HG03103 (cell line): ENCODE data around the gene EPC2.
"Not testable (repeated sequence)": the region's sequence is repeated elsewhere in the genome, so short reads cannot be mapped to it uniquely, and the experiment has no call there.

Experiments
- ATAC-seq: cut with Tn5 transposase; IDR thresholded peaks from one replicate; pipeline ENCODE4 v1.9.1; 2021; ENCODE audit warnings: low read depth; ENCODE audit not compliant: unreplicated experiment

Gene EPC2

DNA sequence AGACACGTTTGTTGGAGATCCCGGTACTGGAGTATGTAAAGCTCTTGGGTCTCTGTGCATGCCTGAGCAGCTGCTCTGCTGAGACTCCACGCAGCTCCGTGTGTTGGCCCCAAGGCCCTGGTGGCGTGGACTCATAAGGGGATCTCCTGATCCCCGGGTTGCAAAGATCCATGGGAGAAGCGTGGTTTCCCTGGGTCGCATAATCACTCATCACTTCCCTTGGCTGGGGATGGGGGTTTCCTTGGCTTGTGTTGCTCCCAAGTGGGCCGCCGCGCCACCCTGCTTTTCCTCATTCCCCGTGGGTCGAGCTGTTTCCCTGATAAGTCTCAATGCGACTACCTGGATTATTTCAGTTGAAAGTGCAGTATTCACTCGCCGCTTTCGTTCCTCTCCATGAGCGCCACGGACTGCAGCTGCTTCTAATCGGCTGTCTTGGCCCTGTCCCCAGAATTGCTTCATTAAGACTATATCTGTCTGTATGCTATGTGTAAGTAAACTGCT, 76.0 kb downstream of the EPC2 start:
- ATAC-seq = no peak

DNA sequence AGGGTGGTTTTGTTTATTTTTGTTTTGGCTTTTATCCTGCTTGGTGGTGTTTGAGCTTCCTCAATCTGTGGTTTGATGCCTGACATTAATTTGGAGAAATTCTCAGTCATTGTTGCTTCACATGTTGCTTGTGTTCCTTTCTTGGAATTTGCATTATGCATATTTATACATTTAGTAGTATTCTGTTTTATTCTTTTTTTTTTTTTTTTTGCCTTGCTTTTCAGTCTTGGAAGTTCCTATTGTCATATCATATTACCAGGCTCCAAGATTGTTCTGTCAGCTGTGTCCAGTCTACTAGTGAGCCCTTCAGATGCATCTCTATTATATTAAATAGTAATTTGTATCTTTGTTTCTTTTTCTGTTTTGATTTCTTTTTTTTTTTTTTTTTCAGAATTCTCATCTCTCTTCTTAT, 77.0 kb downstream of the EPC2 start:
- ATAC-seq = no peak

GRCh38 chr2:148721991-148722777, 77.6 kb downstream of the EPC2 start:
- ATAC-seq = no peak

- peak; percentile 12 for ATAC-seq
Observed at GRCh38 chr2:148725564-148725963, 81.0 kb downstream of the EPC2 start.

DNA sequence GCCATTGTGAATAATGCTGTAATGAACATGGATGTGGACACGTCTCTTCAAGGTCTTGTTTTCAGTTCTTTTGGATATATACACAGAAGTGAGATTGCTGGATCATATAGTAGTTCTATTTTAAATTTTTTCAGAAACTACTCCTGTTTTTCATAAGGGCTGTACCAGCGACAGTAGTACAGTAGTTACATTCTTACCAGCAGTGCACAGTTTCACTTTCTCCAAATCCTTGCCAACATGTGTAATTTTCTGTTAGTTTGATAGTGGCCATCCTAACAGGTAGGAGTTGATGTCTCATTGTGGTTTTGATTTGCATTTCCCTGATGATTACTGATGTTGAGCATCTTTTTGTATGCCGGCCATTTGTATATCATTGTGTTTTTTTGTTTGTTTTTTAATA, 81.7 kb downstream of the EPC2 start:
- peak; percentile 38 for ATAC-seq

DNA sequence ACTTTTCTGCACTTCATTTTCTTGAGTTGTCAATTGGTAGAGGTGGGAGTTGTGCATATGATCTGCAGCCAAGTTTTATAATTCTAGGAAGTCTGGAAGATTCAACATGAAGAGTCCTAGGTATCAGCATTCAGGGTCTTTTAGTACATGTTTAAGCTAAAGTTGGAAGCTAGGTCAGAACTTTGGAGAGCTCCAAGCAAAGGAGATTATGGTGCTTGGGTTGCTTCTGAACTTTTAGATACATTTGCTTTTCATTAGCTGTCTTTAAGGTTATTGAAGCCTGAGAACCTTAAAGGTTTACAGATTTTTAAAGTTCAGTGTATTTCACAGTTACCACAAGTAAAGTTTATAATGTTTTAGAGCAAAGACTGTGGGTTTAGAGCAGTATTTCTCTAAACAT, 85.5 kb downstream of the EPC2 start:
- no peak for ATAC-seq

DNA sequence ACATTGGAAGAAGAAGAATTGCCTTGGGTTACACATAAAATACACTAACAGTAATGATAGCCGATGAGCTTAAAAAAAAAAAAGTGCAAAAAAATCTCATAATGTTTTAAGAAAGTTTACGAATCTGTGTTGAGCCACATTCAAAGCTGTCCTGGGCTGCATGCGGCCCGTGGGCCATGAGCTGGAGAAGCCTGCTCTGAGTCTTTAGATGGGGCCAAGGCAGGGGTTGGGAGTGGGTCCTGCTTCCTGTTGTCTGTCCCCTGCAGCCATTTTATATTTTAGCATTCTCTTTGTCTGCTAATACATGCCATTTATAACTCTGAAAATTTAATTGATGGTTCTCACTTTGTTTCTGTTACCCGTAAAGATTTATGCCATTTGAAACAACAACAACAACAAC, 93.2 kb downstream of the EPC2 start:
- ATAC-seq = no peak

GRCh38 chr2:148739454-148740105, 95.0 kb downstream of the EPC2 start:
- no peak for ATAC-seq

DNA sequence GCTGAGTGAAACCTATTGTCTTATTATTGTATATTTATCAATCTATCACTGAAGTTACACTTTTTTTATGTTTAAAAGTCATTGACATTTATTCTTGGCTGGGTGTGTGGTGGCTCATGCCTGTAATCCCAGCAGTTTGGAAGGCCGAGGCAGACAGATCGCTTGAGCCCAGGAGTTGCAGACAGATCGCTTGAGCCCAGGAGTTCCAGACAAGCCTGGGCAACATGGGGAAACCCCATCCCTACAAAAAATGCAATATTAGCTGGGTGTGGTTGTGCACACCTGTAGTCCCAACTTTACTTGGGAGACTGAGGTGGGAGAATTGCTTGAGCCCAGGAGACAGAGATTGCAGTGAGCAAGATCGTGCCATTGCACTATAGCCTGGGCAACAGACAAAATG, 97.8 kb downstream of the EPC2 start:
- no peak for ATAC-seq

DNA sequence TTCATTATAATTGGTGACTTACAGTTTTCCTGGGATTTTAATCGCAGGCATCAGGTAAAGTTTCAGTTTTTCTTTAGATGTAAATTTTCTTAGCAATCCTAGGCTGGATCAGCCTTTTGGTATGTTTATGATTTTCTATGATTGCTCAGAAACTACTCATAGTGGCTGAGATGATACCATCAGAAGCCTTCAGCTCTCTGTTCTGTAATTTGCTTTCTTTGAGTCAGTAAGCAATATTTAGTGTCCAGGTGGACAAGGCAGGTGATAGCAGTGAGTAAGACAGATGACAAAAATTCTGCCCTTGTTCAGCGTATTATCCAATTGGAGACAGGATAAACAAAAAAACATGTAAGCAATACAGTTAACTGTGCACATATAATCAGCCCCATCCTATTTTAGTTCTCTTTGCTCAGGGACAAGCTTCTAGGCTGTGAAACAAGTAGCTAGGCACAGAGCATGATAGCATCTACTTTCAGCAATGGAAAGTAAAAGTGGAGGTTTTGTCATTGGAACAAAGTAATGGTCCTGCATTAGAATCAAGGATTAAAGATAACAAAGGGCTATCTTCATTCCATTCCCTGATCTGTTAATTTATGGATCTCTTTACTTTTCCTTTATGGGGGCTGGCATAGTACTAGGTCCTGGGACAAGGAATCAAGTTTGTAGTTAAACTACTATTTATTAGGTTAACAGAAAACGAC, 100.8 kb downstream of the EPC2 start:
- ATAC-seq = no peak

GRCh38 chr2:148746973-148747372, 102.4 kb downstream of the EPC2 start:
- no peak for ATAC-seq

DNA sequence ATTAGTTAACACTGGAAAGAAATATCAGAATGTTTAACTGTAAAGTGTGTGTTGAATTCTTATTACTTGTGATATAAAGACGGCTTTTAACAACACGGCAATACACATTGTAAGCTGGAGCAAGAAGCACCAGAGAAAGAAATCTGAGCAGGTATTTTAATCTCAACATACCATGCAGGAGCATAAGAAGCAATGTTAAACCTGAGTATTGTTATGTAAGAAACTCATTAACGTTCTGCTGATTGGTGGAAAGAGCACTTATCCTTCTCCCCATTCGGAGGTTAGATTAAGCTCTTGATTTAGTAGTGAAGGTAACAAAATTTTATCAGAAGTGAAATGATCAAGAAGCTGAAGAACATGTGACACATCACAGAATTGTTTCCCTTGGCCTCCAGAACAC, 107.4 kb downstream of the EPC2 start:
- no peak for ATAC-seq

DNA sequence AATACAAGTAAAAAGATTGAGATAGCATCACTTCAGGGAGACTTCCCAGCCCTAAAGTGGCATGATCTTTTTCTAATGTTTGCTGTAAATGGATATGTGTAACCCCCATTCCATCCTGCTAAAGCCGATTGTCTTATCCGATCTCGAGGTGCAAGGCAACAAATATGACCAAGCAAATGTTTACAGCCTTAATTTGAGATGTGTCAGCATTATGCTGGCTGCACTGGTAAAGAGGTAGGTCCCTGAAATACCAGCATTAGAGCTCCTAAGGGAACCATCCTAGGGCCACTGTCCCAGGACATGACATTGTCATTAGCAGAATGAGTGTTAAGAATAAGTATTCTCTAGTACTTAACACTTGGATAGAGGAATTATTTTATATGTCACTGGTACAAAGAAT, 108.4 kb downstream of the EPC2 start:
- ATAC-seq = no peak

DNA sequence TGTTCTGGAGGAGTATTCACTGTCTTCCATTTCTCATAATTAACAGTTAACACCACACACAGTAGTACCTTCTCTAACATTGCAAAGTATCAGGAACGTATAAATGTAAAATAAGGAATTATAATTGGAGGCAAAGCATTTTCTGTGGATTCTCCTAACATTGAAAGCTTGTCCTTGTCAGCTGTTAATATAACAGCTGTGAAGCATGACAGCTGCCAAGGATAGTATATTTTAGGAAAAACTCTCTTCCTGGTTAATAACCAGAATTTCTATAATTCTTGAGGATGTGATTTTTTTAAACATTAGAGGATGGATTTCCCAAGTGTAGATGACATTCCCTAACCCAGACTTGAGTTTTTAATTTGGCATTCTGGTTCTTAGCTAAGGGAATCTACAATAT, 110.3 kb downstream of the EPC2 start:
- ATAC-seq = no peak

- ATAC-seq = no peak
Observed at GRCh38 chr2:148756292-148756975, 111.9 kb downstream of the EPC2 start.

DNA sequence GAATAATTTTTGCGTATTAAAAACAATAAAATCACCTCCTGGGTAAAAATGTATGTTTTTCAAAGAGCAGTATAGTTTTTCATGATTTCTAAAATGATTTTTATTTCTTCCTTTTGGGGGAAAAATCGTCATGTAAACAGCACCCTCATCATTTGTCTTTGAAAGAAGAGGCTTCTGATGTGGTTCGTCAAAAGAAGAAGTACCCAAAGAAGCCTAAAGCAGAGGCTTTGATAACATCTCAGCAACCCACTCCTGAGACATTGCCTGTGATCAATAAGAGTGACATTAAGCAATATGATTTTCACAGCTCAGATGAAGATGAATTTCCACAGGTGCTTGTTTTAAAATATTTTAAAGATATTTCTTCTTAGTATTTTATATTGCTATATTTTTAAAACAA, 120.3 kb downstream of the EPC2 start:
- no peak for ATAC-seq

DNA sequence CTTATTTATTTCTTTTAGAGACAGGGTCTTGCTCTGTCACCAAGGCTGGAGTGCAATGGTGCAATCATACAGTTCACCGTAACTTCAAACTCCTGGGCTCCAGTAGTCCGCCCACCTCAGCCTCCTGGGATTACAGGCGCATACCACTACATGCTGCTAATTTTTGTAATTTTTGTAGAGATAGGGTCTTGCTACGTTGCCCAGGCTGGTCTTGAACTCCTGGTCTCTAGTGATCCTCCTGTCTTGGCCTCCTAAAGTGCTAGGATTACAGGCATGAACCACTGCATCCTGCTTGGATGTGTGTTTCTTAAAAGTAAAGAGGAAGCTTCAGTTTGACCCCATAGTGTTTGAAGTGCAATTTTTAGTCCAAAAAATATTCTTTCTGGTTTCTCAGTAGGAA, 125.5 kb downstream of the EPC2 start:
- ATAC-seq = no peak

DNA sequence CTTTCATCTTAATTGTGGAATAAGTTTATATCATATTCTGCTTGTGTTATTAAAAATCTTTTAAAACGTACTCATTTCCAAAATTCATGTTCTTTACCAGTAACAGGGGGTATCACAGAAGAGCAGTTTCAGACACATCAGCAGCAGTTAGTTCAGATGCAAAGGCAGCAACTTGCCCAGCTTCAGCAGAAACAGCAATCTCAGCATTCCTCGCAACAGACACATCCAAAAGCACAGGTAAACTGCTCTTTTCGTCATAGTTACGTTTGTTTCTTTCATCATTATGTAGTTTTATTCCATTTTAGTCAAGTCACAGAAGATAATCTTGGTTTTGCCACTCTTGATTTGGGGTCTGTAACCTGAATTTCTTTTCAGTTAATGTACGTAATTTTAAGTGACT, 137.0 kb downstream of the EPC2 start:
- ATAC-seq = no peak

DNA sequence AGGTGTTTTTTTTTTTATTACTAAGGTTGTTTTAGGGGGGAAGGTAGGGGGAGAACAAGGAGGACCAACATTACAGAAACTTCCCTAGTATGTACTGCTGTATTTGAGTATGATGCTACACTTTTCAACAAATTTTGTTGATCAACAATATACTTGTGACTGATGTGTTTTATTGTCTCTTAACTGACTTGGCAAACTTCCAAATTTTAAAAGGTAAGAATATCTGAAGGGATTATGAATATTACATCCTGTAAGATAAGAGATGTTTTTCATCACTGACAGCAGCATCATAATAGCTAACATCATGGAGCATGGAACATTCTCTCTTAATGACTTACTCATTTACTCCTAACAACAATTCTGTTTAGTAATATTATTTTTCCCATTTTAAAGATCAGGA, 144.5 kb downstream of the EPC2 start:
- no peak for ATAC-seq

DNA sequence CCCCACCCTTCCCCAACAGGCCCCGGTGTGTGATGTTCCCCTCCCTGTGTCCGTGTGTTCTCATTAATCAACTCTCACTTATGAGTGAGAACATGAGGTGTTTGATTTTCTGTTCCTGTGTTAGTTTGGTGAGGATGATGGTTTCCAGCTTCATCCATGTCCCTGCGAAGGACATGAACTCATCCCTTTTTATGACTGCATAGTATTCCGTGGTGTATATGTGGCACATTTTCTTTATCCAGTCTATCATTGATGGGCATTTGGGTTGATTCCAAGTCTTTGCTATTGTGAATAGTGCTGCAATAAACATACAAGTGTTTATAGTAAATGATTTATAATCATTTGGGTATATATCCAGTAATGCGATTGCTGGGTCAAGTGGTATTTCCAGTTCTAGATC, 145.6 kb downstream of the EPC2 start:
- not testable (repeated sequence) for ATAC-seq

DNA sequence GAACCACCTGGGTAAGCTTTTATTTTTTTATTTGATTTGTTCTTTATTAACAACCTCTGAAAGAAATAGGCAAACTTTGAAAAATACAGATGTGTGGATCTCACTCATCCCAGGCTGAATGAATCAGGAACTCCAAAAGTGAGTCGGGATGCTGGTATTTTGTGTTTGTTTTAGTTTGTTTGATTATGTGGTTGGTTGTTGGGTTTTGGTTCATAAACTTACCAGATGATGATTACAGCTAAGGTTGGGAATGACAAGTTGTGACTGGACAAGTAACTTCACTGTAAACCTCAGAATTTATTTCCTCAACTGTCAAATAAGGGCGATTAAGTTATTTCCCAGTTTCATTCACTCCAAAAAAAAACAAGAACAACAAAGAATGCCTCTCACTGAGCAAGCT, 150.0 kb downstream of the EPC2 start:
- no peak for ATAC-seq
